Measurements from ENCODE around the gene FCHSD2. TPM values are rescaled to one million over a fixed set of nuclear protein-coding genes. Genes with fewer than 3 reads are reported as not detected.

The FCHSD2 gene
- polyA plus RNA-seq, 3 donors: 14.5 to 43.5 (median 16.6) TPM

DNA sequence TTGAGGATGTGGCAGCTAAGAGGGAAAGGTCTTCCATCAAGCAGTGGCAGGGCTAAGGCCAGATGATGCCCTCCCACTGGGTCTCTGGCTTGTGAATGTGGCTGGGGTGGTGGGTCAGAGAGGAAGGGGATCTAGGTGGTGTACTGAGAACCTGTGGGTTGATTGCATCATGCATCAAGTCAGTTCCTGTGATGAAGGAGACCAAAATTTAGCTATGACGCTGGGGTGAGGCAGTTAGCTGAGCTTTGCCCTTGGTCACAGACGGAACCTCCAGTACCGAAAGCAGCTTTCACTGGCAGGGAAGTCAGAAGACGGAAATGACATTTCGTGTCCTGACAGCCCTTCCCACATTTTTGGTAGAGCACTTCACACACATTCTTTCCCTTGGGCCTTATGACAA is 307.2 kb downstream of the FCHSD2 start:
- H2AFZ ChIP-seq (ENCODE audit: insufficient read depth, low read depth, low read length, poor library complexity, severe bottlenecking): peak overlapping the region; percentile 4
- H3K4me1 Mint-ChIP-seq: peaks cover 36% of the 10 kb centered on the region
- H3K9me3 Mint-ChIP-seq: no peaks in the 10 kb centered on the region
- no peaks in the 10 kb centered on the region for H3K9me3 ChIP-seq (replicated peaks in 1 of 2; ENCODE audit: control insufficient read depth in 1 of 2, insufficient read depth in 1 of 2, low read length in 2 of 2)
- H3K4me2 ChIP-seq (replicated peaks; ENCODE audit: extremely low read depth, low read length, poor library complexity, severe bottlenecking): peak overlapping the region; percentile 25
- intact Hi-C loops (cut with micrococcal nuclease): loop anchor here in 1 of 2 donors (5.0 to 10.0 kb wide), 2 partner anchors 342 to 410 kb away; no protein-coding TSS in a partner anchor
- H3K9ac ChIP-seq (ENCODE audit: insufficient read depth, low read length, poor library complexity, severe bottlenecking): no peak overlapping the region
- TF ChIP-seq, protein P1, sequence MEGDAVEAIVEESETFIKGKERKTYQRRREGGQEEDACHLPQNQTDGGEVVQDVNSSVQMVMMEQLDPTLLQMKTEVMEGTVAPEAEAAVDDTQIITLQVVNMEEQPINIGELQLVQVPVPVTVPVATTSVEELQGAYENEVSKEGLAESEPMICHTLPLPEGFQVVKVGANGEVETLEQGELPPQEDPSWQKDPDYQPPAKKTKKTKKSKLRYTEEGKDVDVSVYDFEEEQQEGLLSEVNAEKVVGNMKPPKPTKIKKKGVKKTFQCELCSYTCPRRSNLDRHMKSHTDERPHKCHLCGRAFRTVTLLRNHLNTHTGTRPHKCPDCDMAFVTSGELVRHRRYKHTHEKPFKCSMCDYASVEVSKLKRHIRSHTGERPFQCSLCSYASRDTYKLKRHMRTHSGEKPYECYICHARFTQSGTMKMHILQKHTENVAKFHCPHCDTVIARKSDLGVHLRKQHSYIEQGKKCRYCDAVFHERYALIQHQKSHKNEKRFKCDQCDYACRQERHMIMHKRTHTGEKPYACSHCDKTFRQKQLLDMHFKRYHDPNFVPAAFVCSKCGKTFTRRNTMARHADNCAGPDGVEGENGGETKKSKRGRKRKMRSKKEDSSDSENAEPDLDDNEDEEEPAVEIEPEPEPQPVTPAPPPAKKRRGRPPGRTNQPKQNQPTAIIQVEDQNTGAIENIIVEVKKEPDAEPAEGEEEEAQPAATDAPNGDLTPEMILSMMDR (IDR thresholded peaks at IDR 0.05): no peak
- peaks cover 62 to 73% of the 10 kb centered on the region in 2 donors for H3K36me3 Mint-ChIP-seq
- H3K27ac ChIP-seq (ENCODE audit: low read depth in 1 of 2, low read length in 2 of 2): peak overlapping the region; percentile 82
- peaks cover 47 to 72% of the 10 kb centered on the region in 2 donors for H3K36me3 ChIP-seq (replicated peaks in 1 of 2; ENCODE audit: control insufficient read depth in 1 of 2, insufficient read depth in 2 of 2, low read length in 2 of 2)
- no peaks in the 10 kb centered on the region for H3K79me2 ChIP-seq (ENCODE audit: insufficient read depth, low read length)
- H4K20me1 ChIP-seq (ENCODE audit: insufficient read depth, low read length): peaks cover 34% of the 10 kb centered on the region
- no peak overlapping the region for H3K4me3 ChIP-seq (replicated peaks in 1 of 3; ENCODE audit: low read depth in 2 of 3, low read length in 3 of 3)
- peaks cover 0 to 2% (median 2%) of the 10 kb centered on the region in 3 donors for H3K27me3 Mint-ChIP-seq (ENCODE audit: low read depth in 3 of 3)
- 4% methylated on average over 5 of the region's 5 CpGs for WGBS (ENCODE audit: insufficient coverage)
- H3K27me3 ChIP-seq (ENCODE audit: control insufficient read depth in 2 of 2, insufficient read depth in 2 of 2, low read length in 2 of 2): no peaks in the 10 kb centered on the region
- H3K4me3 Mint-ChIP-seq: peak overlapping the region; percentile 25 to 71
- peak; percentile 84 to 92 (median 84) for DNase-seq
- peak overlapping the region; percentile 89 to 99 (median 94) for H3K27ac Mint-ChIP-seq
- H3K4me1 ChIP-seq (ENCODE audit: control insufficient read depth in 1 of 2, insufficient read depth in 2 of 2, low read length in 2 of 2): peaks cover 21 to 22% of the 10 kb centered on the region in 2 donors

DNA sequence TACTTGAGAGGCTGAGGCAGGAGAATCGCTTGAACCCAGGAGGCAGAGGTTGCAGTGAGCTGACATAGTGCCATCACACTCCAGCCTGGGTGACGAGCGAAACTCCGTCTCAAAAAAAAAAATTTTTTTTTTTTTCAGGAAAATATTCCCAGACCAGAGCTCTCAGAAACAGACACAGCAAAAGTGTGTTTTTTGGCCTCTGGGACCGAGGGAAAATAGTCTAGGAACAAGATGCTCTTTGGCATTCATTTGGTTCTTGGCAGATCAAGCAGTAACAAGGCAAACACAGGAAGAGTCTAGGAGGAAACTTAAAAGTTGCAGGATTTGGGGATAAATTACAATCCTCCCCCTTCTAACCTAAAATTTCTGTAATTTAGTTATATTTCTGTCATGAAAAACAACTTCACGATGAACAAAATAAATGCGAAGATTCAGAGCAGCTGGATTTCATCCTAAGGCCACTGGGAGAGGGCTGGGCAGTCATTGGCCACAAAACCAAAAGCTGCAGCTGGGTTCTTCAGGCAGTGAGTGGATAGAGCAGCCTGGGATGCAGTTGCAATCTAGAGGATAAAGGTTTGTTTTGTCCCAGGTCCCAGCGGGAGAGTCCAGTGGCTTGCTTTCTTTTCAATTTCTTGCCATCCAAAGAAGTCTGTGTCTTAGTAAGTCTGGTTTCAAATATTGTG is 308.2 kb downstream of the FCHSD2 start:
- peaks cover 8% of the 10 kb centered on the region for H3K79me2 ChIP-seq (ENCODE audit: insufficient read depth, low read length)
- no peaks in the 10 kb centered on the region for H3K9me3 Mint-ChIP-seq
- no peak overlapping the region for H3K4me3 Mint-ChIP-seq
- H3K4me2 ChIP-seq (replicated peaks; ENCODE audit: extremely low read depth, low read length, poor library complexity, severe bottlenecking): no peak overlapping the region
- peak overlapping the region; percentile 55 to 99 (median 93) for H3K27ac Mint-ChIP-seq
- peaks cover 24 to 26% of the 10 kb centered on the region in 2 donors for H3K4me1 ChIP-seq (ENCODE audit: control insufficient read depth in 1 of 2, insufficient read depth in 2 of 2, low read length in 2 of 2)
- WGBS (ENCODE audit: insufficient coverage): 100% methylated on average over 1 of the region's 8 CpGs
- no peaks in the 10 kb centered on the region for H3K9me3 ChIP-seq (replicated peaks in 1 of 2; ENCODE audit: control insufficient read depth in 1 of 2, insufficient read depth in 1 of 2, low read length in 2 of 2)
- H3K4me3 ChIP-seq (replicated peaks in 1 of 3; ENCODE audit: low read depth in 2 of 3, low read length in 3 of 3): no peak overlapping the region
- peaks cover 61 to 73% of the 10 kb centered on the region in 2 donors for H3K36me3 Mint-ChIP-seq
- no peak for DNase-seq
- intact Hi-C loops (cut with micrococcal nuclease): loop anchor here in 1 of 2 donors (5.0 to 10.0 kb wide), 2 partner anchors 343 to 411 kb away; no protein-coding TSS in a partner anchor
- H4K20me1 ChIP-seq (ENCODE audit: insufficient read depth, low read length): peaks cover 43% of the 10 kb centered on the region
- peak overlapping the region in 1 of 2 donors; percentile 82 for H3K27ac ChIP-seq (ENCODE audit: low read depth in 1 of 2, low read length in 2 of 2)
- no peak overlapping the region for H2AFZ ChIP-seq (ENCODE audit: insufficient read depth, low read depth, low read length, poor library complexity, severe bottlenecking)
- TF ChIP-seq, protein P1 (IDR thresholded peaks at IDR 0.05): no peak
- H3K4me1 Mint-ChIP-seq: peaks cover 36% of the 10 kb centered on the region
- peaks cover 47 to 72% of the 10 kb centered on the region in 2 donors for H3K36me3 ChIP-seq (replicated peaks in 1 of 2; ENCODE audit: control insufficient read depth in 1 of 2, insufficient read depth in 2 of 2, low read length in 2 of 2)
- H3K27me3 ChIP-seq (ENCODE audit: control insufficient read depth in 2 of 2, insufficient read depth in 2 of 2, low read length in 2 of 2): no peaks in the 10 kb centered on the region
- H3K9ac ChIP-seq (ENCODE audit: insufficient read depth, low read length, poor library complexity, severe bottlenecking): no peak overlapping the region
- H3K27me3 Mint-ChIP-seq (ENCODE audit: low read depth in 3 of 3): peaks cover 0 to 2% (median 2%) of the 10 kb centered on the region in 3 donors

Data from CD14-positive monocyte (primary cell).